Vagina (tissue), 2 donors: ENCODE data around the gene FAM98A. TPM values are rescaled to one million over a fixed set of nuclear protein-coding genes. Genes with fewer than 3 reads are reported as not detected.

Experiments
- DNase-seq, 2 donors: peaks; one replicate each; pipeline ENCODE4 v3.0.0-alpha.2; 2017; ENCODE audit errors: extremely low spot score in 2 of 2
- H3K27ac ChIP-seq: fragments of 200-600 bp; sonication (generic); one replicate; pipeline ENCODE4 v1.5.1; 2019
- H3K27me3 ChIP-seq: fragments of 200-600 bp; sonication (generic); one replicate; pipeline ENCODE4 v1.5.1; 2019
- H3K36me3 ChIP-seq, 2 donors: fragments of 200-600 bp; sonication (generic); one replicate each; pipeline ENCODE4 v1.5.1; 2017 to 2019
- H3K4me1 ChIP-seq: fragments of 200-600 bp; sonication (generic); one replicate; pipeline ENCODE4 v1.5.1; 2019
- H3K4me3 ChIP-seq, 2 donors: fragments of 200-600 bp; sonication (generic); 1 replicate in 1 of 2; 2 replicates in 1 of 2; pipeline ENCODE4 v1.5.1; 2016 to 2019
- H3K9me3 ChIP-seq: fragments of 200-600 bp; sonication (generic); one replicate; pipeline ENCODE4 v1.5.1; 2019
- POLR2A ChIP-seq, 2 donors: fragments of 450-650 bp; IDR thresholded peaks; one replicate each; pipeline ENCODE4 v1.6.1; 2017; ENCODE audit warnings: antibody characterized with exemption in 2 of 2, mild to moderate bottlenecking in 2 of 2, moderate library complexity in 2 of 2
- POLR2AphosphoS5 ChIP-seq, 2 donors: sonication (generic); formaldehyde crosslinking; IDR thresholded peaks; one replicate each; pipeline ENCODE4 v1.9.0; 2017; ENCODE audit warnings: antibody characterized with exemption in 2 of 2, mild to moderate bottlenecking in 2 of 2, low read depth in 1 of 2; ENCODE audit not compliant: insufficient read depth in 1 of 2
- intact Hi-C: fragments of 100-400 bp; cut with DNase I; formaldehyde crosslinking; loops from one replicate; pipeline ENCODE4 v1.15.1; 2023
- total RNA-seq: library from RNA; depleted of rRNA; stranded (reverse); fragments of >200 nt; gene quantifications from one replicate; pipeline ENCODE4 v1.2.3, GENCODE V29; 2016
- TF ChIP-seq, protein P1 (sequence below), 3 experiments: fragments of 450-650 bp in 2 of 3; fragments of 200-600 bp in 1 of 3; sonication (generic) in 1 of 3; IDR thresholded peaks; one replicate each; pipeline ENCODE4 v1.5.1; 2017 to 2019; ENCODE audit warnings: antibody characterized with exemption in 3 of 3, mild to moderate bottlenecking in 2 of 3, moderate library complexity in 2 of 3

Gene FAM98A
- total RNA-seq: 15.0 TPM

DNA sequence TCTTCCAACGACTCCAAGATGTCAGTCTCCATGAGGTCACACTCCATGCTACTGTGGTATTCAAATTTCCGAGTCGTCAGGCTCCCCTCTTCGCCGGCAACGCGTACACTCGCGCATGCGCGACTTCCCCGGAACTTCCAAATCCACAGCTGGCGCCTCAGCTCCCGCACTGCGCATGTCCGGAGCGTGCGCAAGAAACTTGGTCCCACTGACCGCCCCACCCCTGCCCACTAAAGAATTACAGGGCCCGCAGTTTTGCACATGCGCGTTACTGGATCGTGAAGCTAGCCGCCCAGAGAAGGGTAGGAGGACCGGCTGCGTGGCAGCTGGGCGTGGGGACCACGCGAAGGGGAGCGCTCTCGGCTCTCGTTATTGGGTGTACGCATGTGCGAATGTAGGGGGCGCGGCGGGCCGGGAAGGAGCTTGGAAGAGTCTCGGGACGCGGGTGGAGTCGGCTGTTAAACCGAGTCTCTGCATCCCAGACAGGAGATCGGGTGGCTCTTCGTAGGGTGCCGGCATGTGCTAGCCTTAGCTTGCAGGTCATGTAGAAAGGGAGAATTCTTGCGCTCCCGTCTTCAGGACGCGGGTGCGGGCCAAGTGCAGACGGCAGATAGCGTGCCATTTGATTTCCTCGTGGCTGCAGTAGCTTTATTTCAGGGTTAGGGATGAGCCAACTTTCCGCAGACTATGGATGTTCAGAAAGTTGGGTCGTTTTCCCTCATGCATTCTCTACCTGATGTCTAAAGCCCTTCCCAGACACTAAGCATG lies at the start of gene FAM98A:
Gene FAM98A (minus strand): TSS at position 125 of the 768 bp plus-strand sequence. CDS start 78 bp downstream, at position 47.
- no peaks in the 10 kb centered on the region for H3K9me3 ChIP-seq
- intact Hi-C loops: no loop called here

DNA sequence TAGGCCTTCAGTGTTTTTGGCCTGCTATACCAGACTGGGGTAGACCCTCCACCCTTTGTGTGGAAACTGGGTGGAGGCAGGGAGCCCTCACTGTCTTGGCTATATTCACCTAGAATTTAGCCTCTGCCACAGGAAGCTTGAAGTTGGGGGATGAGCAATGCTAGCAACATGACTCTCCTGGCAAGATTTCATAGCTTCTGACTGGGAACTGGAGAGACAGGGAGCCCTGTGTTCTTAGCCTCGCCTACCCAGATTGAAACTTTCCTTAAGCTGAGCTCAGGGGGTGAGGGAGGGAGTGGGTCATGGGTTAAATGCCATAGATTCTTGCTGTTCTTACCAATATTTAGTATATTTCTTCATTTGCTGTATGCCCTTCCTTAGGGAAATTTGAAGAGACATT lies 46.8 kb upstream of the FAM98A start:
- intact Hi-C loops: no loop called here
- H3K27ac ChIP-seq: no peak overlapping the region
- no peaks in the 10 kb centered on the region for H3K4me1 ChIP-seq
- H3K27me3 ChIP-seq: no peaks in the 10 kb centered on the region
- TF ChIP-seq, protein P1, sequence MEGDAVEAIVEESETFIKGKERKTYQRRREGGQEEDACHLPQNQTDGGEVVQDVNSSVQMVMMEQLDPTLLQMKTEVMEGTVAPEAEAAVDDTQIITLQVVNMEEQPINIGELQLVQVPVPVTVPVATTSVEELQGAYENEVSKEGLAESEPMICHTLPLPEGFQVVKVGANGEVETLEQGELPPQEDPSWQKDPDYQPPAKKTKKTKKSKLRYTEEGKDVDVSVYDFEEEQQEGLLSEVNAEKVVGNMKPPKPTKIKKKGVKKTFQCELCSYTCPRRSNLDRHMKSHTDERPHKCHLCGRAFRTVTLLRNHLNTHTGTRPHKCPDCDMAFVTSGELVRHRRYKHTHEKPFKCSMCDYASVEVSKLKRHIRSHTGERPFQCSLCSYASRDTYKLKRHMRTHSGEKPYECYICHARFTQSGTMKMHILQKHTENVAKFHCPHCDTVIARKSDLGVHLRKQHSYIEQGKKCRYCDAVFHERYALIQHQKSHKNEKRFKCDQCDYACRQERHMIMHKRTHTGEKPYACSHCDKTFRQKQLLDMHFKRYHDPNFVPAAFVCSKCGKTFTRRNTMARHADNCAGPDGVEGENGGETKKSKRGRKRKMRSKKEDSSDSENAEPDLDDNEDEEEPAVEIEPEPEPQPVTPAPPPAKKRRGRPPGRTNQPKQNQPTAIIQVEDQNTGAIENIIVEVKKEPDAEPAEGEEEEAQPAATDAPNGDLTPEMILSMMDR (IDR thresholded peaks at IDR 0.05): no peak
- TF ChIP-seq POLR2A (IDR thresholded peaks at IDR 0.05) (no peak), POLR2AphosphoS5 (IDR thresholded peaks at IDR 0.05; ENCODE audit: insufficient read depth in 1 of 2, low read depth in 1 of 2) (no peak)
- no peaks in the 10 kb centered on the region for H3K9me3 ChIP-seq
- no peak overlapping the region for H3K4me3 ChIP-seq
- no peaks in the 10 kb centered on the region for H3K36me3 ChIP-seq
- DNase-seq: no peak

More for the DNA sequence above, at the start of gene FAM98A:
- no peaks in the 10 kb centered on the region for H3K27me3 ChIP-seq
- H3K4me3 ChIP-seq: peak within 1 kb of the TSS; percentile 70 to 82
- peaks cover 28% of the 10 kb centered on the region for H3K4me1 ChIP-seq
- H3K27ac ChIP-seq: peak within 1 kb of the TSS; percentile 51
- peak; percentile 98 to 99 for DNase-seq
- H3K36me3 ChIP-seq: peaks cover 0 to 5% of the 10 kb centered on the region in 2 donors
- TF ChIP-seq, protein P1 (IDR thresholded peaks at IDR 0.05): no peak
- TF ChIP-seq POLR2A (IDR thresholded peaks at IDR 0.05) (peak in 1 of 2 donors; percentile 23), POLR2AphosphoS5 (IDR thresholded peaks at IDR 0.05; ENCODE audit: insufficient read depth in 1 of 2, low read depth in 1 of 2) (peak; percentile 92 to 98)

DNA sequence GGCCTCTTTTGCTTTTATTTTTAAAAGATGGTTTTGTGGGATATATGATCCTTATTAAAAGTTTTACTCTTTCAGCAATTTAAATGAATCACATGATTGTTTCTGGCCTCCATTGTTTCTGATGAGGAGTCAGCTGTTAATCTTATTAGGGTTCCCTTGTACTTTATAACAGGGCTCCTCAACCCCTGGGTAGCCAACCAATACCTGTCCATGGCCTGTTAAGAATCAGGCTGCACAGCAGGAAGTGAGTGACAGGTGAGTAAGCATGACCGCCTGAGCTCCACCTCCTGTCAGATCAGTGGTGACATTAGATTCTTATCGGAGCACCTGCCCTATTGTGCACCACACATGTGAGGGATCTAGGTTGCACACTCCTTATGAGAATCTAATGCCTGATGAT lies 45.1 kb upstream of the FAM98A start:
- intact Hi-C loops: no loop called here
- Histone ChIP-seq H3K4me3 (no peak overlapping the region), H3K27ac (no peak overlapping the region), H3K36me3 (no peaks in the 10 kb centered on the region), H3K9me3 (no peaks in the 10 kb centered on the region), H3K27me3 (no peaks in the 10 kb centered on the region), H3K4me1 (no peaks in the 10 kb centered on the region)
- no peak for DNase-seq
- TF ChIP-seq, protein P1 (IDR thresholded peaks at IDR 0.05): no peak
- TF ChIP-seq POLR2AphosphoS5 (IDR thresholded peaks at IDR 0.05; ENCODE audit: insufficient read depth in 1 of 2, low read depth in 1 of 2) (no peak), POLR2A (IDR thresholded peaks at IDR 0.05) (no peak)

DNA sequence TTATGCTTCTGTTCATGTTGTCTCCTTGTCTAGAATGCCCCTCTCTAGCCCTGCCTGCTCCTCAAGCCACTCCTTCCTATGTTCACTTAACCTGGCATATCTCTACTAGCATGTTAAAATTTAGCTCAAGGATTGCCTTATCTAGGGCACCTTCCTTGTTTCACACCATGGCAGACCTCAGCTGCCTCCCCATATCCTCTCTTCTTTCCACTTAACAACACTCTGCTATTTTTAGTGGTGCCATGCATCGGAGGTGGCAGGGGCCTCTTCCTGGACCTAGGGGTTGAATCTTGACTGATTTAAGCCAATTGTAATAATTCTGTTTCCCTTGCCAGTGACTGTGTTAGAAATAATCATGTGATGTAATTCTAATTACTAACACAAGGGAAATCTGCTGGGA lies 36.9 kb upstream of the FAM98A start:
- H3K4me1 ChIP-seq: peaks cover 9% of the 10 kb centered on the region
- H3K9me3 ChIP-seq: no peaks in the 10 kb centered on the region
- no peak overlapping the region for H3K27ac ChIP-seq
- intact Hi-C loops: no loop called here
- H3K36me3 ChIP-seq: no peaks in the 10 kb centered on the region
- TF ChIP-seq POLR2AphosphoS5 (IDR thresholded peaks at IDR 0.05; ENCODE audit: insufficient read depth in 1 of 2, low read depth in 1 of 2) (no peak), POLR2A (IDR thresholded peaks at IDR 0.05) (no peak)
- TF ChIP-seq, protein P1 (IDR thresholded peaks at IDR 0.05): no peak
- no peak for DNase-seq
- H3K4me3 ChIP-seq: no peak overlapping the region
- H3K27me3 ChIP-seq: no peaks in the 10 kb centered on the region

DNA sequence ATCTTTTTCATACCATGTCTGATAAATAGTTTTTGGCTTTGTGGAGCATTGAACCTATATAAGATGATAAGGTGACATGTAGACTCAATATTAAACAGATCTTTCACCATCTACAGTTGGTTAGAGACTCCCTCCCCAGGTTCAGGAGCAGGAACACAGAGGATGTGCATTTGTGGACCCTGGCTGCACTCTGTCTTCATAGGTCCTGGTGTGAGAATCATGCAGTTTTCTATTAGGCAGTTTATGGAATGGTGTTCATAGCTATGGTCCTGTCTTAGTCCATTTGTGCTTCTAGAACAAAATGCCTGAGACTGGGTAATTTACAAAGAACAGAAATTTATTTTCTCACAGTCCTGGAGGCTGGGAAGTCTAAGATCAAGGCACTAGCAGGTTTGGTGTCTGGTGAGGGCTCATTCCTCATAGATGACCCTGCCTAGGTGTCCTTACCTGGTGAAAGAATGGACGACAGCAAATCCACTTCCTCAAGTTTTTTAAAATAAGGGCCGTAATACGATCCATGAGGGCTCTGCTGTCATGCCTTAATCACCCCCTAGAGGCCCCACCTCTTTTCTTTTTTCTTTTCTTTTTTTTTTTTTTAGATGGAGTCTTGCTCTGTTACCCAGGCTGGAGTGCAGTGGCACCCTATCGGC lies 35.3 kb upstream of the FAM98A start:
- H3K4me3 ChIP-seq: no peak overlapping the region
- DNase-seq: no peak
- no peak for TF ChIP-seq POLR2A (IDR thresholded peaks at IDR 0.05)
- TF ChIP-seq, protein P1 (IDR thresholded peaks at IDR 0.05): no peak
- TF ChIP-seq POLR2AphosphoS5 (IDR thresholded peaks at IDR 0.05; ENCODE audit: insufficient read depth in 1 of 2, low read depth in 1 of 2): no peak
- intact Hi-C loops: no loop called here
- H3K27ac ChIP-seq: no peak overlapping the region
- H3K27me3 ChIP-seq: no peaks in the 10 kb centered on the region
- H3K36me3 ChIP-seq: no peaks in the 10 kb centered on the region
- H3K9me3 ChIP-seq: no peaks in the 10 kb centered on the region
- H3K4me1 ChIP-seq: peaks cover 9% of the 10 kb centered on the region
